Stimulated activated CD4-positive, alpha-beta T cell treated with anti-CD3 and anti-CD28 coated beads, Interleukin-4, amount 100 ng/mL, for 1 hour (primary cell): Measurements from ENCODE around the gene ARRB1.

Experiments
- DNase-seq: peaks from one replicate; pipeline ENCODE4 v3.0.0-alpha.2; 2020

ARRB1 gene

DNA sequence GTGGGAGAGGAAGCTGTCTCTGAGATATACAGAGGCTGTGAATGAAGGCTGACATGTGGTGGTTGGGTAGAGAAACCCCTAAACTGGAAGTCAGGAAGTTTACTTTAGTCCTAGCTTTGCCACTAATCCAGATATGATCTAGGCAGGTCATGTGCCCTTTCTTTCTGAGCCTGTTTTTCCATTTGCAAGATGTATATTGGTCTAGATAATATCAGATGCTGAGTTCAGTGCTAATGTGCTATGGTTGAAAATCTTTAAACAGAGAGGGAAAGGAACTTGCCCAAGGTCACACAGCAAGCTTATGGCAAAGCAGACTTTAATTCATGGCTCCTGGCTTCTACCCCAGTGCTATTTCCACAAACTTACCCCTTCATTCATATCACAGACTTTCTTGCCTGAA is 136.6 kb downstream of the ARRB1 start:
- no peak for DNase-seq

DNA sequence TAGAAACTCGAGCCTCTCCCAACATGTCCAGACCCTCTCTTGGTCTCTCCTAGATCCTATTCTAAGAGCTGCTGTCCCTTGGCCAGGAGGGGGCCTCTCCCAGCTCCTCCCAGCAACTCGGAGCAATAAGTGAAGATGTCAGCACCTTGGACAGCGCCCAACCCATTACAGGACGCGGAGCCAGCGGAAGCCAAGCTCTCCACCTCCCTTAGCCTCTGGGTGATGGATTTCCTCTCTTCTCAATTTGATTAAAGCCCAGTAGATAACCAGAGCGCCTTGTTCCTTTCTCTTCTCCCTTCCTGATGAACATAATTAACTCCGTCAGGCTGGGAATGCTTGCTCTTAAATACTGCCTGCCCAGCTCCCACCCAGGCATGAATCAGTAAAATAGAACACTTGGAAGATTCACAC is 137.0 kb downstream of the ARRB1 start:
- DNase-seq = peak; percentile 75
